NOMO-1 treated with DMSO at 0.1 percent for 48 hours (cell line): ENCODE results near the gene TMEM154.

ENCODE experiments used
- DNase-seq: peaks from one replicate; lab custom pipeline; 2025; ENCODE audit not compliant: unreplicated experiment; lab: John Stamatoyannopoulos, UW

Gene TMEM154

GRCh38 chr4:152634110-152634760 is 45.6 kb downstream of the TMEM154 start:
- no peak for DNase-seq

DNA sequence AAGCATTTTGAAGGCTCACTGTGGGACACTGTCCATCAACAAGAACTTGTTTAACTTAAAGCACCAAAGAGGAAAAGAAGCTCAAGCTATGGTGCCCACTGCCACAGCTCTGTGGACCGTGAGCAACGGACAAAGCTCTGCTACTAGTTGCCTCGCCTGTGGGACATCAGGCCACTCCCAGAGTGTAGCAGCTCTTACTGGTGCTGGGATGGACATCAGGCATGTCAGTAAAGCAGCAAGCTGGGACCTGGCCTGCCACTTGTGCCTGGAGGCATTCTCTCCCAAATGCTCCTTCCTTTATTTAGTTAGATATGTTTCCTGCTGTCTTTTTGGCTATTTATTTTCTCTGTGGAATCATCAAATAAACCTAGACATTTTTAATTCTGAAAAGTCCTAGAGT is 46.7 kb downstream of the TMEM154 start:
- no peak for DNase-seq

GRCh38 chr4:152630324-152630723 is 49.5 kb downstream of the TMEM154 start:
- no peak for DNase-seq

DNA sequence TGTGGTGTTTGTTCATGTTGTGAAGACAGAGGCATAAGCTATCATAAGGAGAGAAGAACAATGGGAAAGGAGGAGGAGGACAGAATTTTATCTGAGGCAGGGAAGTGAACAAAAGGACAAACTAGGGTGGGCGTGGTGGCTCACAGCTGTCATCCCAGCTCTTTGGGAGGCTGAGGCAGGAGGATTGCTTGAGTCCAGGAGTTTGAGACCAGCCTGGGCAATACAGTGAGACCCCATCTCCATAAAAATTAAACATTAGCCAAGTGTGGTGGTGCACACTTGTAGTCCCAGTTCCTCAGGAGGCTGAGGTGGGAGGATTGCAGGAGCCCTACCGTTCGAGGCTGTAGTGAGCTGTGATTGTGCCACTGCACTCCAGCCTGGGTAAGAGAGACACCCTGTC is 49.9 kb downstream of the TMEM154 start:
- no peak for DNase-seq

DNA sequence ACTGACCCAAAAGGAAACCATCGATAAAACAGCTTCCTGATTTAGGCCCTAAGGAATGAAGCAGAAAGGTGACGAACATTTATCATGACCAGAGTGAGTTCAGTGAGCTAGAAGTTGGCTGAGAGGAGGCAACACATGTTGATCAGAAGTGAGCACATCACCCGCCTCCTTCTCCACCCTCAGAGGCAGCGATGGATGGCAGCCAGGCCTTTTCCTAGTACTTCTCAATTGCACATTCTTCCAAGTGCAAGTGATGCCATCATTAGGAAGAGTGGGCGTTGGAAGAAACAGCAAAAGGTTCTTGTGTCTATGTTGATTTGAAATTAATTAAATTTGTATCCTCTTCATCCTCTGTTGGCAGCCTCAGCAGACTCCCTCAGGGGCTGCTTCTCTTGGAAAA is 51.7 kb downstream of the TMEM154 start:
- DNase-seq, result no peak

GRCh38 chr4:152626790-152627189 is 53.0 kb downstream of the TMEM154 start:
- no peak for DNase-seq

- DNase-seq, result no peak
These were observed 58.9 kb downstream of the TMEM154 start for GRCh38 chr4:152620915-152621314.

- no peak for DNase-seq
These were observed 59.6 kb downstream of the TMEM154 start for GRCh38 chr4:152620218-152620617.

- no peak for DNase-seq
These were observed 60.2 kb downstream of the TMEM154 start for GRCh38 chr4:152619556-152619955.

DNA sequence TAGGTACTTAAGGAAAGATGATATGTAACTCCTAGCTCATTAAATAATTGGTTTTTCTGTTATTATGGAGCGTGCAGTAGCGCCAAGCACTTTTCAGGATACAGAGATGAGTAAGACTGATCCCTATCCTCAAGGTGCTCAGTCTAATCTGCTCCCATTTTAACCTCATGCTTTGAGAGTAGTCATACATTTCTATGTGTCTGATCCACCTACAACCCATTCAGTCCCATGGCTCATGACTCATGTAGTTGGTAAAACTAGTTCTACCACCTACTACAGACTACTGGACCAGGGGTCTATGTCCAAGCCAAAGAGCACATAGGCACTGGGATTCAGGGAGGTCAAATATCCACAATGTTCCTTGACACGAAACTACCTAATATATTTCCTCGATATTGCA is 60.8 kb downstream of the TMEM154 start:
- no peak for DNase-seq

DNA sequence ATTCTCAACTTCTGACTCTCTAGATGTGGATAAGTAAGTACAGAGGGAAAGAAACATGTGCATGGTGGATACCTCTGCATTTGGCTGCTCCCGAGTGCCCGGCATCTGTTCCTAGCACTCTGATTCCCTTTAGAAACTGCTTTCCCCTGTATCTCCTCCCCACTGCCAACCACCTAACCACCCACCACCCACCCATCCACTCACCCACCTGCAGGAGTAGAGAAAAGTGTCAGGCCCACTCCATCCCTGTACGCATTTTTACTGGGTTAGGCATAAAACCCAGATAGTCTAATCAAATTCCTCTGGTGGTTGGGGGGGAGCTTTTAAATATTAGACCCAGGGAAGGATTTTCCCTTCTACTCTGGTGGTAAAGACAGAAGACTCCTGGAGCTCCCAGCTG is 63.0 kb downstream of the TMEM154 start:
- no peak for DNase-seq

- no peak for DNase-seq
These were observed 65.7 kb downstream of the TMEM154 start for GRCh38 chr4:152613841-152614721.

GRCh38 chr4:152613351-152613750 is 66.4 kb downstream of the TMEM154 start:
- no peak for DNase-seq

DNA sequence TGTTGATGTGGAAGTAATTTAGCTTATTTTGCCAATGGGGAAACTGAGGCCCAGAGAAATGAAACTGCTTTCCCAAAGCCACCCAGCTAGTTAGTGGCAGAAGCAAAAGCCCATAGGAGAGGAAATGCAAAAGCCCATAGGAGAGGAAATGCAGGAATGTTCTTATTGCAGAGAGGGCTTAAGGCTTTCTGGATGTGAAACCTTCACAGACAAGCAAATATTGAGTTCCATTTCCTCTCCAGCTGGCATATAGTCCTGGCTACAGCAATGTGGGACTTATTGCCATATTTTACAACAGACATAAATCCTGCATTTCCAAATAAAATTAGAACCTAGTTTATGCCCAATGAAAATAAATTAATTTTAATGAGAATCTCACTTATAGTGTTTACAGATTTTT is 69.7 kb downstream of the TMEM154 start:
- no peak for DNase-seq

DNA sequence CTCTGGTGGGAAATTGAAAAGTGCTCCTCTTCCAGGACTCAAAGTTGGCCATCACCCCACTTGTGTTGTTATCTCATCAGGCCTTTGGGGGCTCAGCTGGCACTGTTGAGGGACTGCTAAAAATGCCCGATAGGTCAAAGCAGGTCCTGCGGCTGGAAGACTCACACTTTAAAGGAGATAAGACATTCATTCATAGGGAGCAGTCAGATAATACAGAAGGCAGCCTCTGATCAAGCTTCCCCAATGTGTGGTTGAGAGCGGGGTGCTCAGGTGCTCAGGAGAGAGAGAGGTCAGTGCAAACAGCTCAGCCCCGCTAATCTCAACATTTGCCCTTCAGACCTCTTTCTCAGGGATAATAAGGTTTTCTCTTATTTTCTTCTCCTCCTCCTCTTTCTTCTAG is 70.3 kb downstream of the TMEM154 start:
- no peak for DNase-seq

GRCh38 chr4:152607178-152607577 is 72.6 kb downstream of the TMEM154 start:
- DNase-seq, result no peak

DNA sequence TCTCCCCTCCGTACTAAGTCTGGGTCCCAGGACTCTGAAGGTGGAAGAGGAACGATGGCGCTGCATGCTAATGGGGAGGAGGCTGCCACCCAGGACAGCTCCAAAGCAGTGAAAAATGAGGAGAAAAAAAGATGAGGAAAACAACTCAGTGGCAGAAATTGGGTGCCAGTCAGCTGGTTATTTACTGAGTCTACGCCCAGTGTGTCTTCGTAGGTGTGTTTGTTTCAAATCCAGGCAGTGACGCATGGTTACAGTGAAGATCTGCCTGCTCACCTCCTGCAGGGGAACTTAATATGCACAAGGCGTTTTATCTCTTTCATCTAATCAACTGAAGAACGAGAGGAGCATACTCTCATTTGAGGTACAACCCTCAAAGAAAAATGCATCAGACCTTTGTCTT is 73.0 kb downstream of the TMEM154 start:
- DNase-seq, result no peak

DNA sequence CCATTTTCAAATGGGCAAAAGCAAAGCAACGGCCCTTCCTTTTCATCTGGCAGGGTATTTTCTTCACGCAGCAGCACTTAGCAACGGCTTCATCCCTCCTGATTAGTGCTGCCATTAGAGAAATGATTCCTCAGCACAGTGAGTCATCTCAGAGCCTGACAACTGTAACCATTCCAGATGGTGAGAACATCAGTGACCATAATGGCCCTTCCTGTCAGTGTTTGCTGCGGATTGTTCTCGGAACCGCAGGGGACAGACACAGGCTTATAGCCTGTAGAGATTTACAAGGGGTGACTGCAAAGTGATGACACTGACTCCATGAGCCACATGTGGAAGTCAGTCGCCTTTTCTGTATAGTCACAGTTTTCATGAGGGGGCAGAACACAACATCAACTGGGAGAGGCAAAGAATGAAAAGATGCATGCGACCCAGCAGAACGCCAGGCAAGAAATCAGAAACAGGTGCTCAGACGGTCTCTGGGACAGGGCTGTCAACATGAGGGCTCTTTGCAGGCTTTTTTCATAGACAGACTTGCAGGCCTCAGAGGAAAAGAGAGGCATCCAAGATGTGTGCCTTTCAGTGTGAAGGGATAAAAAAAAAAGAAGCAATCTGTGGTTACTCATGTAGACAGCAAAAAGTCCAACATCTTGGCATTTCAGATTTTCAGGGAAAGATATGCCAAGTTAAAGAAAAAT is 74.0 kb downstream of the TMEM154 start:
- no peak for DNase-seq

DNA sequence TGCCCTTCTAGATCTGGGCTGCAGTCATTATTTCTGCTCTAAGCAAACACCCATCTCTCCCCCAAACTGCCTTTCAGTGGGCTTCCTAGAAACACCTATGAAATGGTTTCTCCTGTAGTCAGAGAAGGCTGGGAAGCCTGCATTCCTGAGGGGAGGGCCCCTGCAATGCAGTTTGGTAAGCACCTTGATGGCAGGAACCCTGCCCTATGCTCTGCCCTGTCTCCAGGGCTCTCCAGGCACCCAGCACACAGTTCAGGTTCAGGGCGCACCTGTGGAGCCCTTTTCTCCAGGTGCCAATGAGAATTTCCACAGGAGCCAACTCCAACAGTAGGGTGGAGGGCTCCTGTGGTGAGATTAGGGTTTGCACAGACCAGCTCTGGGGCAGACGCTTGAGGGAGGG is 74.8 kb downstream of the TMEM154 start:
- no peak for DNase-seq

- peak; percentile 12 for DNase-seq
These were observed 78.6 kb downstream of the TMEM154 start for GRCh38 chr4:152601156-152601555.

DNA sequence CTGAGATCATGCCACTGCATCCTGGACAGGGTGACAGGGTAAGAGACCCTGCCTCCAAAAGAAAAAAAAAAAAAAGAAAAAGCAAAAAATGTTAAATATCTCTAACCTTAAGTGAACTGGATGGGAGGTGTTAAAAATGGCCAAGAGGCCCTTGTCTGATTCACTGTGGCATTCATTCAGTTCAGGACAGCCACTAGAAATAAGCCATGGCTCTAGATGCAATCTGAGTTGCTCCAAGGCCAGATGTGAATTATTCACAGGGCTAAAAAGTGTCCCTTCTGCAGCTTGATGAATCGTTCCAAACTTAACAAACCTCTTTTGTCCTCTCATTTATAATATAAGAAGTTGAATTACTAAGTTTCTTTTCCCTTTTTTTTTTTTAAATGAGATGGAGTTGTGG is 80.2 kb downstream of the TMEM154 start:
- no peak for DNase-seq

- no peak for DNase-seq
These were observed 80.7 kb downstream of the TMEM154 start for GRCh38 chr4:152599095-152599494.
